Stimulated activated CD8-positive, alpha-beta memory T cell treated with anti-CD3 and anti-CD28 coated beads, Interleukin-12 subunit alpha, Interleukin-12 subunit beta, amount 100 ng/mL, for 24 hours (primary cell): Measurements from ENCODE around the gene EFHC1.
"Not testable (repeated sequence)": the region's sequence is repeated elsewhere in the genome, so short reads cannot be mapped to it uniquely, and the experiment has no call there.

ENCODE experiments used
- DNase-seq: peaks from one replicate; pipeline ENCODE4 v3.0.0-alpha.2; 2020; ENCODE audit errors: extremely low read depth

The EFHC1 gene

GRCh38 chr6:52419809-52420667, at the start of gene EFHC1:
Gene EFHC1 (plus strand): TSS chr6:52420342. CDS start chr6:52420411, 69 bp downstream.
- DNase-seq, result peak; percentile 94

DNA sequence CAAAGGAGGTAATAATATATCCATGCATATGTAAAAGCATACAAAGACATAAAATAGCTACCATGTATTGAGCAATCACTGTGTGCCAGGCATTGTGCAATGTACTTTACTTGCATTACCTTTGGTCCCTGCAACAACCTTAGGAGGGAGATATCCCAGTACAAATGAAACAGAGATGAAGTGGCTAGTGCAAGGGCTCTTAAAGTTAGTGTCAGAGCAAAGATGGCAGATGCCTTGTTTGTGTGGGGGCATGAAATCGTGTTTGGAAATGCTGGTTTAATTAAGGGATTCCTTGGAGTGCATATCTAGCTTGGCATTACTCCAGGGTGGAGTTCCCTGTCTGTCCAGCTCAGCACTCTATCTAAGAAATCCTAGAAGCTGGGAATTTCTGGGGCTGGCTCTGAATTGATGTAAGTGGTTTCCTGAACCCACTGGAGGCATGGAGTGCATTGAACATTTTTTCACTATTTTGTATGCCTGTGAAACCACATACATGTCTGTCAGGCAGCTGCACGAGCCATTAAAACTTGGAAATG, 48.4 kb upstream of the EFHC1 start:
- no peak for DNase-seq

GRCh38 chr6:52373151-52373690, 46.9 kb upstream of the EFHC1 start:
- no peak for DNase-seq

DNA sequence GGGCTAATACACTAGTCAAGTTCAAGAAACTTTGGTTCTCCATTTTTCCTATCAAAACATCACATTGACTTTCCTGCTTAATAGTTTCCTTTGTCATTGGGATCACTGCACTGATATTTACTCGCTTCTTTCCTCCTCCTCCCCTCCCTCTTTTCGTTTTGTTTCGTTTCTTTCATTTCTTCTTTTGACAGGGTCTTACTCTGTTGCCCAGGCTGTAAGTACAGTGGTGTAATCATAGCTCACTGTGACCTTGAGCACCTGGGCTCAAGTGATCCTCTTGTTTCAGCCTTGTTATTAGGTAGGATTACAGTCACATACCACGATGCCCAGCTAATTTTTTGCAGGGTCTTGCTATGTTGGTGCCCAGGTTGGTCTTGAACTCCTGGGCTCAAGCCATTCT, 45.9 kb upstream of the EFHC1 start:
- no peak for DNase-seq

- no peak for DNase-seq
Observed at GRCh38 chr6:52375780-52376556, 44.2 kb upstream of the EFHC1 start.

DNA sequence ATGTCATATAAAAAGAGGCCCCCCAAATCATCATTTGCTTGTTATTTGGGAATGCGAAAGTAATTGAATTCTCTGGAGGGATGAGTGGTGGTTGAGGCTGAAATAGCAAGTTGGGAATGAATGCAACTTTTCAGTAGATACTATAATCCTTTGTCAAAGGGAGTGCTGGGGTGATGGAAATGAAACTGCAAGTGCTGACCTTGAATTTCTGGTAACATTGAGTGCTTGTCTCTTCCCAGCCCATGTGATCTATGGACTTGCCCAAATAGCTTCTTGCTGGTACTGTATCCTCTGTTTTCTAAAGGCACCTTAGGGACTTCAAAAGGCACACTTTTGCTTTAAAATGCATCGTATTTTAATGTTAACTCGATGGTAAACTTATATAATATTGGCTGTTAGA, 43.4 kb upstream of the EFHC1 start:
- no peak for DNase-seq

- DNase-seq, result no peak
Observed at GRCh38 chr6:52377538-52378221, 42.5 kb upstream of the EFHC1 start.

DNA sequence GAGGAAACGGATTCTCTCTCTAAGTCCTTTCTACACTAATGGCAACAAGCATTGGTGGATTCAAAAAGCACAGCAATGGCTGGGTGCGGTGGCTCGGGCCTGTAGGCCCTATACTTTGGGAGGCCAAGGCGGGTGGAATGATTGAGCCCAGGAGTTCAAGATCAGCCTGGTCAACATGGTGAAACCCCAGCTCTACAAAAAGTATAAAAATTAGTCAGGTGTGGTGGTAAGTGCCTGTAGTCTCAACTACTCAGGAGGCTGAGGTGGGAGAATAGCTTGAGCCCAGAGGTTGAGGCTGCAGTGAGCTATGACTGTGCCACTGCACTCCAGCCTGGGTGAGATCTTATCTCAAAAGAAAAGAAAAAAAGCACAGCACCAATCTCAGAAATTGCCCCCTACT, 38.9 kb upstream of the EFHC1 start:
- no peak for DNase-seq

GRCh38 chr6:52384145-52384766, 35.9 kb upstream of the EFHC1 start:
- DNase-seq, result no peak

GRCh38 chr6:52385074-52385473, 35.1 kb upstream of the EFHC1 start:
- DNase-seq, result no peak

DNA sequence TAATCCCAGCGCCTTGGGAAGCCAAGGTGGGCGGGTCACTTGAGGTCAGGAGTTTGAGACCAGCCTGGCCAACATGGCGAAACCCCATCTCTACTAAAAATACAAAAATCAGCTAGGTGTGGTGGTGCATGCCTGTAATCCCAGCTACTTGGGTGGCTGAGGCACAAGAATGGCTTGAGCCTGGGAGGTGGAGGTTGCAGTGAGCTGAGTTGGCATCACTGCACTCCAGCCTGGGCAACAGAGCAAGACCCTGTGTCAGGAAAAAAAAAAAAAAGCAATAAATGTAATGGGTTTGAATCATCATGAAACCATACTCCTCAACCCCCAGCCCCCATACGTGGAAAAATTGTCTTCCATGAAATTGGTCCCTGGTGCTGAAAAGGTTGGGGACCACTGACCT, 32.0 kb upstream of the EFHC1 start:
- not testable (repeated sequence) for DNase-seq

GRCh38 chr6:52388790-52389189, 31.4 kb upstream of the EFHC1 start:
- DNase-seq, result no peak

- DNase-seq, result no peak
Observed at GRCh38 chr6:52389264-52389625, 30.9 kb upstream of the EFHC1 start.

DNA sequence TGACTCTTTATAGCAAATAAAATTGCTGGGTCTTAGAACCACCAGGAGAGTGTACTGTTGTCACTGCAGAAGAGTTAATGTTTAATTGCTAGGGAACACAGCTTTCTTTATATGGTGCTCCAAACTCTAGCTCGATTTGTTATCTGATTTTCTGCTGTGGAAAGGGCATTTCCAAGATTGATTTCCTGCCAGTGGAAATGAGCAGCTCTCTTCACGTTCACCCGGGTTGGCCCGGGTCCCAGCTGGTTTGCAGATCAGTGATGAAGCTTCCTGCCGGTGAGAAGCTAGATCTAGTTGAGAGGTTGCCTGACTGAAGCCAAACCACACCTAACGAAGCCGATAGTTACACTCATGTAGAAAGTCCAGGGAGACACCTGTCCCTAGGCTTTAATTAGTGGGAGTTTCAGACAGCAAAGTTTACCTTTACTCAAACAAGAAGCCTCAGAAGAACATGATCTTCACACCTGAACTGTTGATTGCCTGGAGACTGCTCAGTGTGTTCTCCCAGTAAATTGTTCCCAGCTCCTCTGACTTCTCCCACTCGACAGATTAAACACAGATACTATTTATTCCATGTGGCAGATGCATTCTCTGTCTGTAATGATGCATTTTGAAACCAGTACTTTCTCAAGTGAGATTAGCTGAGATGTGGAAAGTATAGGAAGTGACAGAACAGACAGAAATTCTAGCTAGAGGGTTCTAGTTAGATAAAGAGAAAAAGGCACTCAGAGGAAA, 30.3 kb upstream of the EFHC1 start:
- DNase-seq, result no peak

GRCh38 chr6:52390361-52390727, 29.8 kb upstream of the EFHC1 start:
- DNase-seq, result no peak

DNA sequence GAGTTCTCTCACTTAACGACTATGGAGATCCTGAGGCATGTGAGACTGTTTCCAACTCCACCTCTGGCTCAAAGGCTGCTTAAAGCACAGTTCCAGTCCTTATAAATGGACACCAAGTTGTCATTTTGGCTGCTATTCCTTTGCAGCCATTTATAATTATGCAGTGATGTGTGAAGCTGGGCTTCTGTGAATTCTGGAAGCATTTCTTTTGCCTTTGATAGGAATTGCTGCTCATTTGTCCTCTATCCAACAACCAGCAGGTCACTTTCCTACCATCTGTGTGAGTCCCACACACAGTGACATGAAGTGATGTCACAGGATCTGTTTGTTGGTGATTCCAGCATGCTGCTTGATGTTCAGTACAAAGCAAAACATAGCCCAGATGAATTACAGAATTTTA, 28.5 kb upstream of the EFHC1 start:
- DNase-seq, result no peak

GRCh38 chr6:52392944-52393343, 27.2 kb upstream of the EFHC1 start:
- no peak for DNase-seq

GRCh38 chr6:52393780-52394179, 26.4 kb upstream of the EFHC1 start:
- no peak for DNase-seq

DNA sequence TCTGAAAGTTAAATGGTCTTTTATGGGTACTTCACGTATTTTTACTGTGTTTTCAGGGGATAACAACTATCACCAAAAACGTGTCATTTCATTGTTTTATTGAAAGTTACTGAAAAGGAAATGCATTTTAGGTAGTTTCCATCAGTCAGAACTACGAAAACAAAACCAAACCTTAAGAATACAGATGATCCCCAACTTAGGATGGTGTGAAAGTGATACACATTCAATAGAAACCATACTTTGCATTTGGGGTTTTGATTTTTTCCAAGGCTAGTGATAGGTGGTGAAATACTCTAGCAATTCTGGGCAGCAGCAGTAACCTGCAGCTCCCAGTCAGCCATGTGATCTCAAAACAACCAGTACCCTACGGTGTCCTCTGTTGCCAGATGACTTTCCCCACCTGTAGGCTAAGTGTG, 25.9 kb upstream of the EFHC1 start:
- DNase-seq, result no peak

- DNase-seq, result no peak
Observed at GRCh38 chr6:52395969-52396368, 24.2 kb upstream of the EFHC1 start.
